Keratinocyte (primary cell): ENCODE measurements around the gene TRAF7. TPM values are rescaled to one million over a fixed set of nuclear protein-coding genes. Genes with fewer than 3 reads are reported as not detected.

Experiments
- DNase-seq: peaks from one replicate; pipeline ENCODE4 v3.0.0-alpha.2; 2011; ENCODE audit warnings: low read depth, missing footprints, low spot score
- FAIRE-seq: peaks from 2 replicates; lab custom pipeline; 2011; peaks lifted over from hg19 to GRCh38; lab: Jason Lieb, UNC
- H2AFZ ChIP-seq: 2 replicates; pipeline ENCODE4 v1.6.0; 2012; ENCODE audit warnings: low read length, control low read depth, inconsistent platforms; ENCODE audit not compliant: control insufficient read depth
- H3K27ac ChIP-seq: 2 replicates; pipeline ENCODE4 v1.5.1; 2011; ENCODE audit warnings: low read length; ENCODE audit not compliant: control insufficient read depth, insufficient read depth
- H3K27me3 ChIP-seq: 3 replicates; pipeline ENCODE4 v1.6.0; 2011; ENCODE audit warnings: low read length; ENCODE audit not compliant: control insufficient read depth, insufficient read depth; ENCODE audit errors: extremely low read depth
- H3K36me3 ChIP-seq, 2 experiments: 2 replicates in 1 of 2; 3 replicates in 1 of 2; pipeline ENCODE4 v1.5.1; 2011; ENCODE audit warnings: low read length in 2 of 2, mild to moderate bottlenecking in 1 of 2; ENCODE audit not compliant: control insufficient read depth in 2 of 2, insufficient read depth in 2 of 2; ENCODE audit errors: extremely low read depth in 1 of 2
- H3K4me1 ChIP-seq: 3 replicates; pipeline ENCODE4 v1.5.1; 2011; ENCODE audit warnings: low read length; ENCODE audit not compliant: control insufficient read depth, insufficient read depth; ENCODE audit errors: extremely low read depth
- H3K4me2 ChIP-seq: 3 replicates; pipeline ENCODE4 v1.6.0; 2011; ENCODE audit warnings: low read depth, low read length; ENCODE audit not compliant: control insufficient read depth, insufficient read depth; ENCODE audit errors: extremely low read depth
- H3K4me3 ChIP-seq, 3 experiments: fragments of 200-600 bp in 1 of 3; sonication (generic) in 1 of 3; 2 replicates in 2 of 3; 3 replicates in 1 of 3; pipeline ENCODE4 v1.5.1; 2011 to 2016; ENCODE audit warnings: low read length in 3 of 3, mild to moderate bottlenecking in 3 of 3, control low read depth in 2 of 3, inconsistent platforms in 1 of 3, low read depth in 1 of 3, mixed read lengths in 1 of 3, mixed run types in 1 of 3, moderate library complexity in 1 of 3; ENCODE audit not compliant: control insufficient read depth in 2 of 3, insufficient read depth in 2 of 3; ENCODE audit errors: extremely low read depth in 1 of 3
- H3K79me2 ChIP-seq: 2 replicates; pipeline ENCODE4 v1.6.0; 2012; ENCODE audit warnings: low read length; ENCODE audit not compliant: control insufficient read depth, insufficient read depth
- H3K9ac ChIP-seq: 3 replicates; pipeline ENCODE4 v1.6.0; 2011; ENCODE audit warnings: low read length; ENCODE audit not compliant: control insufficient read depth, insufficient read depth; ENCODE audit errors: extremely low read depth
- H3K9me1 ChIP-seq: 3 replicates; pipeline ENCODE4 v1.6.0; 2011; ENCODE audit warnings: low read length; ENCODE audit not compliant: control insufficient read depth, insufficient read depth; ENCODE audit errors: extremely low read depth
- H3K9me3 ChIP-seq: 2 replicates; pipeline ENCODE4 v1.5.1; 2012; ENCODE audit warnings: low read depth, low read length; ENCODE audit not compliant: control insufficient read depth
- H4K20me1 ChIP-seq: 3 replicates; pipeline ENCODE4 v1.6.0; 2011; ENCODE audit warnings: low read length; ENCODE audit not compliant: control insufficient read depth, insufficient read depth; ENCODE audit errors: extremely low read depth
- EZH2 ChIP-seq: IDR thresholded peaks from one replicate; pipeline ENCODE4 v1.6.1; 2012; ENCODE audit warnings: inconsistent platforms, mild to moderate bottlenecking, low read length, moderate library complexity
- dilution Hi-C: fragments of 300-500 bp; cut with MboI; formaldehyde crosslinking; loops from one replicate; pipeline ENCODE4 v1.7.0; 2020; ENCODE audit warnings: low sequenced_read_pairs; ENCODE audit not compliant: extremely low pct_ligation_motif_present
- polyA plus RNA-seq, 5 experiments: library from polyadenylated mRNA; depleted of rRNA in 3 of 5; stranded (reverse) in 3 of 5; stranded (forward) in 1 of 5; unstranded in 1 of 5; fragments of >200 nt; gene quantifications; 1 replicate in 1 of 5; 2 replicates in 3 of 5; 3 replicates in 1 of 5; pipeline versions ENCODE4 v1.2.1 to v1.2.3, GENCODE V29; 2011 to 2012; ENCODE audit warnings: missing spikeins in 2 of 5, low read depth in 1 of 5, low replicate concordance in 1 of 5
- TF ChIP-seq, protein P1 (sequence below), 3 experiments: IDR thresholded peaks in 1 of 3; conservative IDR thresholded peaks in 1 of 3; optimal IDR thresholded peaks in 1 of 3; 2 replicates in 2 of 3; 3 replicates in 1 of 3; pipeline versions ENCODE3 to v1.5.1; 2011; ENCODE audit warnings: low read length in 3 of 3, mild to moderate bottlenecking in 3 of 3, moderate library complexity in 2 of 3, control low read depth in 1 of 3, inconsistent platforms in 1 of 3; ENCODE audit not compliant: insufficient read depth in 2 of 3; ENCODE audit errors: extremely low read depth in 1 of 3

TRAF7 gene
- polyA plus RNA-seq, 1 donor (not counting 4 experiments of a cell fraction or from before 2014, with no cell fraction given) = 38.4 TPM

DNA sequence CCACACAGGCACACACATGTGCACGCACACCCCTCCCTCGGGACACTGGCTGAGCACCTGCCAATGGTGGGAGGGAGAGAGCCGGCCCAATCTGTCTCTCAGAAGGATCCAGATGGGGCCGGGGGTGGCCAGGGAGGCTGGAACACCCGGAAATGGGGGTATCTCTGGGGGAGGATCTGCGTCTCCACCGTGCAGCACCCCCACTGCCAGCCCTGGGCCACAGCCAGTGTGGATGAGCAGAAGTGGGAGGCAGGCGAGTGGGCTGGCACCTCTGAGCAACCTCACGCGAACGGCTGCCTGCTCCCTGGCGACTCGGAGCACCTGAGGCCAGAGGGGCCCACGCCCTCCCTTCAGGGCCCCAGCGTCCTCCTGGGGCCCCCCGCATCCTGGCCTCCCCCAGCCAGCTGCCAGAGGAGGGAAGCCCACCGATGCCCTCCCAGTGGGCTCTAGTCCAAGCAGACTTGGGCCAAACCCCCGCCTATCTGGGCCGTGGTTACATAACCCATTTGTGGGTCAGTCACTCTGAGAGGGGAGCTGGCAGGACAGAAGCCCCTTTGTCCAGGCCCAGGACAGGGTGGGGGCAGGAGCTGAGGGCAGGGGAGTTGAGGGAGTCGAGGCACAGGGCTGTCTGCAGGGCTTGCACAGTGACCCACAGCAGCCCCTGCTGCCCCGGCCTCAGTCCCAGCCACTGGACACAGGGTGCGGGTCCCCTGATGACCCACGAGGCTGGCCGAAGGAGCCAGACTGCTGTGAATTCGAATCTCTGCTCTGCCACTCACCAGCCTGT, 35.3 kb downstream of the TRAF7 start:
- peaks cover 13% of the 10 kb centered on the region for H3K4me1 ChIP-seq
- no peak overlapping the region for H3K4me2 ChIP-seq
- TF ChIP-seq, protein P1, sequence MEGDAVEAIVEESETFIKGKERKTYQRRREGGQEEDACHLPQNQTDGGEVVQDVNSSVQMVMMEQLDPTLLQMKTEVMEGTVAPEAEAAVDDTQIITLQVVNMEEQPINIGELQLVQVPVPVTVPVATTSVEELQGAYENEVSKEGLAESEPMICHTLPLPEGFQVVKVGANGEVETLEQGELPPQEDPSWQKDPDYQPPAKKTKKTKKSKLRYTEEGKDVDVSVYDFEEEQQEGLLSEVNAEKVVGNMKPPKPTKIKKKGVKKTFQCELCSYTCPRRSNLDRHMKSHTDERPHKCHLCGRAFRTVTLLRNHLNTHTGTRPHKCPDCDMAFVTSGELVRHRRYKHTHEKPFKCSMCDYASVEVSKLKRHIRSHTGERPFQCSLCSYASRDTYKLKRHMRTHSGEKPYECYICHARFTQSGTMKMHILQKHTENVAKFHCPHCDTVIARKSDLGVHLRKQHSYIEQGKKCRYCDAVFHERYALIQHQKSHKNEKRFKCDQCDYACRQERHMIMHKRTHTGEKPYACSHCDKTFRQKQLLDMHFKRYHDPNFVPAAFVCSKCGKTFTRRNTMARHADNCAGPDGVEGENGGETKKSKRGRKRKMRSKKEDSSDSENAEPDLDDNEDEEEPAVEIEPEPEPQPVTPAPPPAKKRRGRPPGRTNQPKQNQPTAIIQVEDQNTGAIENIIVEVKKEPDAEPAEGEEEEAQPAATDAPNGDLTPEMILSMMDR (optimal IDR thresholded peaks at IDR 0.05 in 1 of 3, IDR thresholded peaks at IDR 0.05 in 1 of 3, conservative IDR thresholded peaks at IDR 0.05 in 1 of 3; ENCODE audit: extremely low read depth in 1 of 3, insufficient read depth in 2 of 3, low read length in 3 of 3) = no peak
- no peak for TF ChIP-seq EZH2
- no peak for DNase-seq
- H3K27ac ChIP-seq = no peak overlapping the region
- peaks cover 27% of the 10 kb centered on the region for H3K27me3 ChIP-seq
- dilution Hi-C loops = no loop called here
- no peaks in the 10 kb centered on the region for H3K36me3 ChIP-seq
- H2AFZ ChIP-seq = no peak overlapping the region
- FAIRE-seq = no peak
- no peaks in the 10 kb centered on the region for H3K79me2 ChIP-seq
- no peaks in the 10 kb centered on the region for H3K9me3 ChIP-seq
- H3K9me1 ChIP-seq = no peaks in the 10 kb centered on the region
- H4K20me1 ChIP-seq = no peaks in the 10 kb centered on the region
- no peak overlapping the region for H3K4me3 ChIP-seq
- no peak overlapping the region for H3K9ac ChIP-seq

DNA sequence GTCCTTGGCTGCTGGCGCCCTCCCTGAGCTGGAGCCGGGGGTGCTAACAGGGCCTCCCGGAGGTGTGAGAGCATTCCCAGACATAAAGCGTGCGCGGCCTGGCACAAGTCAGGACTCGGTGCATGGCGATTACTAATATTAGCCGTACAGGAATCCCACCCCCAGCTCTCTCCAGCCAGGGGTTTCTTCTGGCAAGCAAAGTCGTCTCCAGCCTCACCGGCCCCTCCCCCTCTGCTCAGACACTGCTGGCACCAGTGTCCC, 35.8 kb downstream of the TRAF7 start:
- Histone ChIP-seq H3K4me2 (no peak overlapping the region), H2AFZ (no peak overlapping the region), H3K9ac (no peak overlapping the region), H3K9me3 (no peaks in the 10 kb centered on the region), H3K36me3 (no peaks in the 10 kb centered on the region), H3K4me3 (no peak overlapping the region), H3K27me3 (peaks cover 28% of the 10 kb centered on the region), H3K27ac (no peak overlapping the region), H4K20me1 (no peaks in the 10 kb centered on the region), H3K4me1 (peaks cover 13% of the 10 kb centered on the region), H3K79me2 (no peaks in the 10 kb centered on the region), H3K9me1 (no peaks in the 10 kb centered on the region)
- FAIRE-seq = no peak
- no peak for DNase-seq
- TF ChIP-seq EZH2 = no peak
- TF ChIP-seq, protein P1 (optimal IDR thresholded peaks at IDR 0.05 in 1 of 3, IDR thresholded peaks at IDR 0.05 in 1 of 3, conservative IDR thresholded peaks at IDR 0.05 in 1 of 3; ENCODE audit: extremely low read depth in 1 of 3, insufficient read depth in 2 of 3, low read length in 3 of 3) = no peak
- dilution Hi-C loops = no loop called here
